Measurements from ENCODE around the gene PARP9.
"Not testable (repeated sequence)": the region's sequence is repeated elsewhere in the genome, so short reads cannot be mapped to it uniquely, and the experiment has no call there.

PARP9 gene

DNA sequence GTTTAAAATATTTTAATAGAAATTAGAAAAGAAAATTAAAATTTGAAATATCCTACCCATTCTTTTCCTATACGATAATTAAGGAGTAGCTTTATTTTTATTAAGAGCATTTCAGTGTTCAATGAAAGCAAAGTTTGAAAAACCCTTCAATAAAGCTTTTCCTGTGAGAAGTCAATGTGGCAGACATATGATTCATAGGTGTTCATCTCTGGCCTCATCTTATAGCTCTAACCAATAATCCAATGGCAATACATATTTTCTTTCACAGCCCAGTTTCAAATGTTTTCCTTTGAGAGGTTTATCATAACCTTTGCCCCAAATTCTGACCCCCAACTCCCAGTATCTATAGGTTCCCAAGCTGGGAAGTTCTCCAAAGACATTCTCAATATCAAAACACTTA, 57.6 kb downstream of the PARP9 start:
- DNase-seq (ENCODE audit: low read depth): no peak
- TF ChIP-seq, protein P1, sequence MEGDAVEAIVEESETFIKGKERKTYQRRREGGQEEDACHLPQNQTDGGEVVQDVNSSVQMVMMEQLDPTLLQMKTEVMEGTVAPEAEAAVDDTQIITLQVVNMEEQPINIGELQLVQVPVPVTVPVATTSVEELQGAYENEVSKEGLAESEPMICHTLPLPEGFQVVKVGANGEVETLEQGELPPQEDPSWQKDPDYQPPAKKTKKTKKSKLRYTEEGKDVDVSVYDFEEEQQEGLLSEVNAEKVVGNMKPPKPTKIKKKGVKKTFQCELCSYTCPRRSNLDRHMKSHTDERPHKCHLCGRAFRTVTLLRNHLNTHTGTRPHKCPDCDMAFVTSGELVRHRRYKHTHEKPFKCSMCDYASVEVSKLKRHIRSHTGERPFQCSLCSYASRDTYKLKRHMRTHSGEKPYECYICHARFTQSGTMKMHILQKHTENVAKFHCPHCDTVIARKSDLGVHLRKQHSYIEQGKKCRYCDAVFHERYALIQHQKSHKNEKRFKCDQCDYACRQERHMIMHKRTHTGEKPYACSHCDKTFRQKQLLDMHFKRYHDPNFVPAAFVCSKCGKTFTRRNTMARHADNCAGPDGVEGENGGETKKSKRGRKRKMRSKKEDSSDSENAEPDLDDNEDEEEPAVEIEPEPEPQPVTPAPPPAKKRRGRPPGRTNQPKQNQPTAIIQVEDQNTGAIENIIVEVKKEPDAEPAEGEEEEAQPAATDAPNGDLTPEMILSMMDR (IDR thresholded peaks at IDR 0.05; ENCODE audit: low read depth, low read length, missing control alignments): no peak
- H3K4me3 ChIP-seq (ENCODE audit: low read depth, low read length): no peak overlapping the region

DNA sequence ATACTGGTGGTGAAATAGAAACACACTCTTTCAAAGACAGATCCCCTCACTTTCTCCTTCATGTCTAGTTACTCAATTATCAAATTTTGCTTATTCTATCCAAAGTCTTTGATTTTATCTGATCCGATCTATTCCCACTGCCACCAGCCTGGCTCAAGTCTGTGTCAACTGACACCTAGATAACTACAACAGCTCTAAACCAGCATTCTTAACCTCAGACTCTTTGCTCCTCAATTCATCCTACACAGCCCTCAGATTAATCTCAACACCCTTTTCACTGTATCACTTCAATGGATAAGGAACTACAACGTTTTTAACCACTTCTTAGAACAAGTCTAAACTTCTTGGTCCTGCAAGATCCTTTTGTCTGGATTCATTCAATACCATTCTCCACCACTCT, 58.4 kb downstream of the PARP9 start:
- H3K4me3 ChIP-seq (ENCODE audit: low read depth, low read length): no peak overlapping the region
- TF ChIP-seq, protein P1 (IDR thresholded peaks at IDR 0.05; ENCODE audit: low read depth, low read length, missing control alignments): no peak
- DNase-seq (ENCODE audit: low read depth): no peak

DNA sequence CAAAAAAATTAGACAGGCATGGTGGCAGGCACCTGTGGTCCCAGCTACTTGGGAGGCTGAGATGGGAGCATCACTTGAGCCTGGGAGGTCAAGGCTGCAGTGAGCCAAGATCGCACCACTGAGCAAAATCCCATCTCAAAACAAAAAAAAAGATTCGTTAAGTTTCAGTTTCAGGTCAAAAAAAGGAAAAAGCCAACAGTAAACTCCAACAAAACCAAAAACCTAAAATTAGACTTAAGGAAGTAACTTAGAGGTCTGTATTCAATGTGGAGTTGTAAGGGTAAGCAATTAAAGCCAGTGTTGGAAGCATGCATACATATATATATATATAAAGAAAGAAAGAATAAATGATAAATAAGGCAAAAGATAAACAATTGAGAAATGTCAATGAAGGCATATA, 61.2 kb downstream of the PARP9 start:
- TF ChIP-seq, protein P1 (IDR thresholded peaks at IDR 0.05; ENCODE audit: low read depth, low read length, missing control alignments): no peak
- no peak for DNase-seq (ENCODE audit: low read depth)
- no peak overlapping the region for H3K4me3 ChIP-seq (ENCODE audit: low read depth, low read length)

DNA sequence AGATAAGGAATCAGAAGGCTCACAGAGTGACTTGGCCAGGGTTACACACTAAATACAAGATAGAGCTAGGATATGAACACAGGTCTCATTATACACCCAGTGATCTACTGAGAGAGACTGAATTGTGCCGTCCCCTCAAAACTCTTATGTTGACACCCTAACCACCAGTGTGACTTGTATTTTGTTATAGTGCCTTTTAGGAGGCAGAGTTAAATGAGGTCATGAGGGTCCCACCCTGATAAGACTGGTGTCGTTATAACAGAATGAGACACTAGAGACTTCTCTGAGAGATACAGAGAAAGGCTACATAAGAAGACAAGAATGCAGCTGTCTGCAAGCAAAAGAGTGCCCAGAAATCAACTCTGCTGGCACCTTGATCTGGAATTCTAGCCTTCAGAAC, 62.0 kb downstream of the PARP9 start:
- no peak overlapping the region for H3K4me3 ChIP-seq (ENCODE audit: low read depth, low read length)
- TF ChIP-seq, protein P1 (IDR thresholded peaks at IDR 0.05; ENCODE audit: low read depth, low read length, missing control alignments): no peak
- DNase-seq (ENCODE audit: low read depth): no peak

- H3K4me3 ChIP-seq (ENCODE audit: low read depth, low read length); DNase-seq (ENCODE audit: low read depth): not testable (repeated sequence)
Observed at GRCh38 chr3:122500964-122501363, 63.1 kb downstream of the PARP9 start.

DNA sequence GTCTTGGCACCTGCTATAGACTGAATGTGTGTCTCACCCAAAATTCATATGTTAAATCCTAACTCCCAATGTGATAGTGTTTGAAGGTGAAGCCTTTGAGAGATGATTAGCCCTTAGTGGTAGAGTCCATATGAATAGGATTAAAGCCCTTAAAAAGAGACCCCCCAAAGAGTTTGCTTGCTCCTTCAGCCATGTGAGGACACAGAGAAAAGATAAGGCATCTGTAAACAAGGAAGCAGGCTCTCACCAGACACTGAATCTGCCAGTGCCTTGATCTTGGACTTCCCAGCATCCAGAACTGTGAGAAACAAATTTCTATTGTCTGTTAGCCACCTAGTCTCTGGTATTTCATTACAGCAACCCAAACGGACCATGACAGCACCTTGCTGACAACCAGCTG, 65.9 kb downstream of the PARP9 start:
- TF ChIP-seq, protein P1 (IDR thresholded peaks at IDR 0.05; ENCODE audit: low read depth, low read length, missing control alignments): no peak
- DNase-seq (ENCODE audit: low read depth): no peak

GRCh38 chr3:122497425-122497824, 66.7 kb downstream of the PARP9 start:
- H3K4me3 ChIP-seq (ENCODE audit: low read depth, low read length): no peak overlapping the region
- DNase-seq (ENCODE audit: low read depth): no peak
- TF ChIP-seq, protein P1 (IDR thresholded peaks at IDR 0.05; ENCODE audit: low read depth, low read length, missing control alignments): no peak

More for the DNA sequence above, 65.9 kb downstream of the PARP9 start:
- H3K4me3 ChIP-seq (ENCODE audit: low read depth, low read length): no peak overlapping the region

- DNase-seq (ENCODE audit: low read depth): no peak
- TF ChIP-seq, protein P1 (IDR thresholded peaks at IDR 0.05; ENCODE audit: low read depth, low read length, missing control alignments): no peak
- H3K4me3 ChIP-seq (ENCODE audit: low read depth, low read length): no peak overlapping the region
Observed at GRCh38 chr3:122496508-122496907, 67.6 kb downstream of the PARP9 start.
